ENCODE measurements around the gene PTTG1IP.
"Not testable (repeated sequence)": the region's sequence is repeated elsewhere in the genome, so short reads cannot be mapped to it uniquely, and the experiment has no call there.

The PTTG1IP gene

DNA sequence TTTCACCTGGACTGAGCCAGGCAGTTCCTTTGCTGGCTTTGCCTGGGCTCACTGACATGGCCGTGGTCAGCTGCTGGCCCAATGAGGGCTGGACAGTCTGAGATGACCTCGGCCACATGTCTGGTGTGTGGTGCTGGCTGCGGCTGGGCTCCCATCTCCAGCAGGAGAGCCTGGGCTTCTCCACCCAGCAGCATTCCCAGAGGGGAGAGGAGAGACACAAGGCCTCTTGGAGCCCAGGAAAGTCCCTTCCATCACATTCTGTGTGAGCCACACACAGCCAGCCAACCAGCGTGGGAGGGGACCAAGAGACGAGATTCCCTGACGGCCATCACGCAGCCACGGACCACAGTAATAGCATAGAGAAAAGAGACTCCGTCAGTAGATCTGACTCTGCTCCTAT is 34.5 kb downstream of the PTTG1IP start:
- no peak for DNase-seq

DNA sequence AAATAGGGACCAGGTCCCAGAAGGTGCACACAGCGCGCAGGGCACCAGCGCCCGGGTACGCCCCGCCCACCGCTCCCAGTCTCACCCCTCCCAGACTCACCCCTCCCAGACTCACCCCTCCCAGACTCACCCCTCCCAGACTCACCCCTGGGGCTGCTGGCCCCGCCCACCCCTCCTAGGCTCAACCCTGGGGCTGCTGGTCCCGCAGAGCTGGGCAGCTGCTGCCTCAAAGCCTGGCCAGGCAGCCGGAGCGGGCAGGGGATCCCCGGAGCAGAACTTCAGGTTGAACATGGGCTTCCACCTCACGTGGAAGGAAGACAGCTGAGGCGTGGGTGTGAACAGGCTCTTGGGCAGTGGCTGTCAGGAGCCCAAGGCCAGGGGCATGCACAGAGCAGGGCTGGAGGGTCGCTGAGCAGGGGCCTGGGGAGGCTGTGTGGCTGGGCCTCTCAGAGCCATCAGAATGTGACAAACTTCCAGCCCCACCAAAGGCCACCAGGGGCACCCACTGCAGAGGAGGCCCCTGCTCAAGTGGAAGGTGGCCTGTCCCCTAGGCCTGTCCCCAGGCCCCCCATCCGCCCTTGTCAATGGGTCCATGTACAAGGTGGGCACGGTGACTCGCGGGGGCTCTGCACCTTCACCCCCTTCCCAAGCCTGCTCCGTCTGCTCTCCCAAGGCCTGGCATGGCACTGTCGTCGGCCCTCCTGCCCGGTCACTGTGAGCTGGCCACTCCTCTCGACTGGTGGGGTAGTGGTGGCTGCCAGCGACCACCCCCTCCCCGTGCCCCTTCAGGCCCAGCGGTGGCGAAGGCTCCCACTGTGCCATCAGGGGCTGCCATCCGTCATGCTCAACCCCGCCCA is 35.2 kb downstream of the PTTG1IP start:
- DNase-seq: no peak

- no peak for DNase-seq
These were observed 36.0 kb downstream of the PTTG1IP start for GRCh38 chr21:44837537-44837936.

- DNase-seq: no peak
These were observed 36.6 kb downstream of the PTTG1IP start for GRCh38 chr21:44836666-44837471.

- DNase-seq: no peak
These were observed 37.2 kb downstream of the PTTG1IP start for GRCh38 chr21:44836349-44836665.

- DNase-seq: no peak
These were observed 37.9 kb downstream of the PTTG1IP start for GRCh38 chr21:44835647-44835973.

- no peak for DNase-seq
These were observed 38.4 kb downstream of the PTTG1IP start for GRCh38 chr21:44834951-44835646.

- no peak for DNase-seq
These were observed 39.1 kb downstream of the PTTG1IP start for GRCh38 chr21:44834231-44834950.

GRCh38 chr21:44833663-44834062 is 39.8 kb downstream of the PTTG1IP start:
- DNase-seq: no peak

GRCh38 chr21:44832516-44833255 is 40.8 kb downstream of the PTTG1IP start:
- not testable (repeated sequence) for DNase-seq

- no peak for DNase-seq
These were observed 42.1 kb downstream of the PTTG1IP start for GRCh38 chr21:44831227-44831860.

DNA sequence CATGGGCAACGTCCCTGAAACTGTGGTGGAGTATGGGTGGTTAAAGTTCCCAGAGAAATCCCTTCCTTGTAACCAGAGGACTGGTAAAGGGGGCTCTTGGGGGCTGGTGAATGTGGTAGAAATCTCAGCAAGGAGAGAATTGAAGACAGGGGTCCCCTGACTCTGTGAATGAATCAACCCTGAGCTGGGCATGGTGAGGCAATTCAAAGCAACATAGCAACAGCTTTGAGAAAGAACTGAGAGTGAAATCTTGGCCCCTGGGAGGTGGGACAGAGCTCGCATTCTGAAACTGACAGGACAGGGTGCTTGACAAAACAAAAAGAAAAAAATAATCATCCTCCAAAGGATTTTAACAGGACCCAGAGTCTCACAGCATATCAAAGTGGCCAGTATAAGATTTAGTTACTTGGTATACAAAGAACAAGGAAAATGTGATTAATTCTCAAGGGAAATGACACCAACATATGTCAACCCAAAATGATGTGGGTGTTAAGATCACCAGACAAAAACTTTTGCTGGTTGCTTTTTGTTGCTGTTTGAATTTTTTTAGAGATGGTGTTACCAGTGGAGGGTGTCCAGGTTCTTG is 43.9 kb downstream of the PTTG1IP start:
- DNase-seq: no peak

DNA sequence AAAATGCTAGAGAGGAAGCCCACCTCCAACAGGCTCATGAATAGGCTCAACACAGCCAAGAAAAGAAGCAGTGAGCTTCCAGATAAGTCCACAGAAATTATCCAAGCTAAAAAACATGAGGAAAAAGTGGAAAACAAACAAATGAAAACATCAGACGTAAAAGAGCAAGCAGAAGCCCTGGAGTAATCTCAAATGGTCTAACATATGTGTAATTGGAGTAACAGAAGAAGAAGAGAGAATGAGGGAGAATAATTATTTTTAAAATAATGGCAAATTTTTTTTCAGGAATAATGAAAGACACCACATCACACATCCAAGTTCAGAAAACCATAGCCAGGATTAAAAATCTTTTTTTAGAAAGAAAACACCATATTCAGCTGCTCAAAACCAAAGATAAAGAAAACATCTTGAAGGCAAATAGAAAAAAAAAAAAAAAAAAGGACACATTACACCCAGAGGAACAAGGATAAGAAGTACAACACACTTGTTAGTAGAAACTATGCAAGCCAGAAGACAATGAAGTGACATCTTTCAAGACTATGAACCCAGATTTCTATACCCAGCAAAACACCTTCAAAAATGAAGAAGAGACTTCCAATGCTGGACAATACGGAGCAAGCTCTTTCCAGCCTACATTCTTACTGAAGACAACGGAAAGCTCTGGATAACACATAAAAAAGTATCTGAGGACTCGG is 45.0 kb downstream of the PTTG1IP start:
- DNase-seq: no peak

GRCh38 chr21:44823179-44823660 is 50.3 kb downstream of the PTTG1IP start:
- DNase-seq: no peak

GRCh38 chr21:44822484-44823178 is 50.9 kb downstream of the PTTG1IP start:
- no peak for DNase-seq

- peak; percentile 28 for DNase-seq
These were observed 52.6 kb downstream of the PTTG1IP start for GRCh38 chr21:44820851-44821250.

DNA sequence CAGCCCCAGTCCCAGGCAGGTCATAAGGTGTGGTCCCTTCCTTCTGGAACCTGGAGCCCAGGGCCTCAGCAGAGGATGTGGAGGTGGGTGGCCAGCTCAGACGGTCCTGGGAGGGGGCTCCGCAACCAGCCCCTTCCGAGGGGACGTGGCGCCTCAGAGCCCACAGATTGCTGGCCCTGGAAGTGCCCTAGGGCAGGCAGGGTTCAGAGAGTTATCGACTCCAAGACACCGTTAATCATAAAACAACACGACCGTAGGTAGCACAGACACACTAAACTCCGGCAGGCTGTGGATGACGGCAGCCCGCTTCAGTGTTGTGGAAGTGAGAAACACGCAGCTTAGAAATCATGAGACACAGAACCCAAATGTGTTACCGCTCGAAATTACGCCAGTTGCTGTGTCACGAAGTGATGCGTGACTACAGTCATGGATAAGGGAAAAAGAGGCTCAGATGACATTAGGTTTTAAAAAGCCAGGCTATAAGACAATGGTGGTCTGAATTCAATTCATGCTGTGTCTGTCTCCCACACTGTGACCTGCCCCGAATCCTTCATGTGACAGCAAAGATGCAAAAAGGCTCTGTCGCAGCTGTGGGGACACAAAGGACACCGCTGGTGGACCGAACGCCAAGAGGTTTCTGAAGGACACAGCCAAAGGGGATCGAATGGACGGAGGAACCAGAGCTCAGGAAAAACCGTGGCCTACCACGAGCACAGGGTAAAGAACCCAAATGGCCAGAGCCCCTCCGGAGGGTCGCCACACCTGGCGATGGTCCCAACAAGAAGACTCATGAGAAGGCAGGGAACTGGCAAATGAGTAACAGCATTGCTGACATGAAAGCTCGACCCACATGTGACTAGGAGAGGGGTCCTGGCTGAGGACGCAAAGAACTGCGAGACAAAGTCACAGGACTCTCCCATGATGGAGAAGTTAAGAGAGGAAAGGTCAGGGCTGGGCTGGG is 53.9 kb downstream of the PTTG1IP start:
- no peak for DNase-seq

DNA sequence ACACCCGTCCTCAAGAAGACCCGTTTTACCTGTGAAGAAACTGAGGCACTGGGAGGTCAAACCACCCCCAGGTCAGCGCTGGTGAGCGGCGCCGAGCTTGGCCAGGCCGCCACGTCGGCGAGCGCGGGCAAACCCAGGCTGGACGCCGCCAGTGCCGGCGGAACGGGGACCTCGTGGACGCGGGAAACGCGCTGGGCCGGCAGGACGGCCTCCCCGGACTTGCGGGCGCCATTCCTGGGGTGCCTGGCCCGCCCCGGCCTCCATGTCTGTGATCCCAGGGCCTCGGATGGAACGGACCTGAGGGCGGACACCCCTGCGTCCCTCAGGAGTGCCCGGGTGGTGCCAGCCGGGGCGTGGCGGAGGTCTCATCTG is 54.9 kb downstream of the PTTG1IP start:
- DNase-seq: no peak
